ENCODE data around the gene HCFC1R1.
"Not testable (repeated sequence)": the region's sequence is repeated elsewhere in the genome, so short reads cannot be mapped to it uniquely, and the experiment has no call there.

HCFC1R1 gene

GRCh38 chr16:3056336-3057180, 32.8 kb upstream of the HCFC1R1 start:
- DNase-seq, result no peak

DNA sequence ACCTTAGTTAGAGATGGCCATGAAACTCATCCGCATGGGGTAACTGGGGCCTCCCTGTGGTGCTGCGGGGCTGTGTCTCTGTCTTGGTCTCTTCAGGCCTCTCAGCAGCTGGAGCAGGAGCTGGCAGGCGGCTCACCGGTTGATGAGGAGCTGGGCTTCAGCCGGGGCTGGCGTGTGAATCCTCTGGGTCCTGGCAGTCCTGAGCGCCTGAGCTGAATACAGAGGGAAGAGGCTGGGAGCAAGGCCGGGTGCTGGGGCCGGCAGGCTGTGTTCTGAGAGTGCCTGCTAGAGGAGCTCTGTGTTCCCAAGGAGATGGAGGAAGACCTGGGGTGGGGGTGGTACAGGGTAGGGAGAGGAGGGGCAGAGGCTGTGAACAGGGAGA, 32.0 kb upstream of the HCFC1R1 start:
- not testable (repeated sequence) for DNase-seq

DNA sequence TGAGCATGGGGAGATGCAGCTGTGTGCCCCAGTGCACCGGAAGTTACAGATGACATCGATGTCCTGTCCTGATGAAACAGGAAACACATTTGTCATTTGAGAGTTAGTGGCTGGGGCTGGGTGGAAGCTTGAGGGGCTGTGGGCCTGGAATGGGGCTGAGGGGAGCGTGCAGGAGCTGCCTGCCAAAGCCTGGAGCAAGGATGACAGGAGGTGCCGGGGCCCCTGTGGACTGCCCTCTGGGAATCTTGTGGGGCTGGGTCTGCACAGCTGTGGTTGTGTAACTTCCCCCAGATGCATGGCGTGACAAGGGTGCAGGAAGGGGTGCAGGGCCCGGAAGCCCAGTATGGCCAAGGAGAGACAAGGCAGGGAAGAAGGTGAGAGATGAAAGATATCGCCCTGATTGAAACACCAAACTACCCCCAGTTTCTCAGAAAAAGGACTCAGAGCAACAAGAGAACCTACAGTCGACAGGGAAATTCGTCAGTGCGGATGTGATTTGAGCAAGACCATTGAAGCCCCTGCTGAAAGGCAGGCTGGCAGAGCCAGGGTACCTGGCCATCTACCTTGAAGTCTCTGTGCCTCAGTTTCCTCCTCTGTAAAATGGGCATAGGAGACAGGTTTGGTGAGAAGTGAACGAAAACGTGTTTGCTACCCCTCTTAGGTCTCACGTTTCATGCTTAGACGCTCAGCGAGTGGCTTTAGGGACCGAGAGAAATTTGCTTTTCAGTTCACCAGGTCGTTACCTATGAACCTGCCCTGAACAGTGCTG, 31.4 kb upstream of the HCFC1R1 start:
- DNase-seq, result no peak

- DNase-seq, result not testable (repeated sequence)
These were observed 29.6 kb upstream of the HCFC1R1 start for GRCh38 chr16:3053330-3053710.

- DNase-seq, result not testable (repeated sequence)
These were observed 29.0 kb upstream of the HCFC1R1 start for GRCh38 chr16:3052571-3053329.

GRCh38 chr16:3051494-3051893, 27.8 kb upstream of the HCFC1R1 start:
- DNase-seq, result peak; percentile 38 to 51

DNA sequence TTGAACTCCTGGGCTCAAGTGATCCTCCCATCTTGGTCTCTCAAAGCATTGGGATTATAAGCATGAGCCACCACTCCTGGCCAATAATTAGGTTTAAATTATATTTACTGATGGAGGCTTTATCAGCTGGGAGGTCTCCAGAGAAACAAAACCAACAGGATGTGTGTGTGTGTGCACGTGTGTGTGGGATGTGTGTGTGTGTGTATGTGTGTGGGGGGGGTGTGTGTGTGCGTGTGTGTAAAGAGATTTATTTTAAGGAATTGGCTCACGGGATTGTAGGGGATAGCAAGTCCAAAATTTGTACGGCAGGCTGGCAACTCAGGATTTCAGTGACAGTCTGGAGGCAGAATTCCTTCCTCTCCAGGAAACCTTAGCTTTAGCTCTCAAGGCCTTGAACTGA, 27.3 kb upstream of the HCFC1R1 start:
- no peak for DNase-seq

GRCh38 chr16:3050487-3050886, 26.7 kb upstream of the HCFC1R1 start:
- DNase-seq, result no peak

DNA sequence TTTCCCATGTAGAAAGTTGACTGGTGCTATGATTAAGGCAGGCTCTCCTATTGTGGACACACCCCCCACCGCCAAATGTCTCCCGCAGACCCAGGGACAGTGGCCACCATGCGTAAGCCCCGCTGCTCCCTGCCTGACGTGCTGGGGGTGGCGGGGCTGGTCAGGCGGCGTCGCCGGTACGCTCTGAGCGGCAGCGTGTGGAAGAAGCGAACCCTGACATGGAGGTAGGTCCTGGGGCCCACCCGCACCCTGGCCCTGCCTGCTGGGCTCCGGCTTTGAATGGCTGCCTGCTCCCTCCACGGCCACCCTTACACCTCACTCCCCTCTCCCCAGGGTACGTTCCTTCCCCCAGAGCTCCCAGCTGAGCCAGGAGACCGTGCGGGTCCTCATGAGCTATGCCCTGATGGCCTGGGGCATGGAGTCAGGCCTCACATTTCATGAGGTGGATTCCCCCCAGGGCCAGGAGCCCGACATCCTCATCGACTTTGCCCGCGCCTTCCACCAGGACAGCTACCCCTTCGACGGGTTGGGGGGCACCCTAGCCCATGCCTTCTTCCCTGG, 26.3 kb upstream of the HCFC1R1 start:
- no peak for DNase-seq

DNA sequence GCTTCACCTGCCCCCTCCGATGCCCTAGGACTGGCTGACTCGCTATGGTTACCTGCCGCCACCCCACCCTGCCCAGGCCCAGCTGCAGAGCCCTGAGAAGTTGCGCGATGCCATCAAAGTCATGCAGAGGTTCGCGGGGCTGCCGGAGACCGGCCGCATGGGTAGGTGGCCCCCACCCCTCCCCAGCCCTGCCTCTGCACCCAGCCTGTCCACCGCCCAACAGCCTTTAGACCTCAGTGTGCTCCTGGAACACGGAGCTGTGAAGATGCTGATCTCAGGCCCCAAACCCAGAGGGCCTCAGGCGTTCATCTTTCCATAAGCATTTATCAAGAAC, 23.6 kb upstream of the HCFC1R1 start:
- no peak for DNase-seq

DNA sequence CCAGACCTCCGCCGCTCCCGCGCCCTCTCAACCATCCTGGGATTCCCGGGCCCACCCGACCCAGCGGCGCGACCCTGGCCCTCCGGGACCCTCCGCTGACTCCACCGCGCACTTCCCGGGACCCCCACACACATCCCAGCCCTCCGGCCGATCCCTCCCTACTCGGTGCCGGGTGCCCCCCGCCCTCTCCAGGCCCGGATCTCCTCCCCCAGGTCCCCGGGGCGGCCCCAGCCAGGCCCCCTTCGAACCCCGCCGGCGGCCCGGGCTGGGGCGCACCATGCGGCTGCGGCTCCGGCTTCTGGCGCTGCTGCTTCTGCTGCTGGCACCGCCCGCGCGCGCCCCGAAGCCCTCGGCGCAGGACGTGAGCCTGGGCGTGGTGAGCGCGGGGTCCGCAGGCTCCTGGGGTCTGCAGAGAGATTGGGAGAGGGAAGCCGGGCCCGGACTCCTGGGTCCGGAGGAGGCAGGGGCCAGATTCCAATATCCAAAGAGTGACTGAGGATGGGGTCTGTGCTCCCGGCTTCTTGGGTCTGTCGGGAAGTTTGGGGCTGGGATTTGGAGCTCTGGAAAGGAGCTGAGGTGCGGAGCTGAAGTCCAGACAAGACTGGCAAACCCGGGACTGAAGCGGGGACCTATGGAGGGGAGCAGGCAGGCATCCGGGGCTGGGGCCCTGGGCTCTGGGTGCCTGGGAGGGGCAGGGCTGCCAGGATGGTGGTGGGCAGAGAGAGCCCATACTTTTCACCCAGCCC, 23.1 kb upstream of the HCFC1R1 start:
- DNase-seq, result no peak

DNA sequence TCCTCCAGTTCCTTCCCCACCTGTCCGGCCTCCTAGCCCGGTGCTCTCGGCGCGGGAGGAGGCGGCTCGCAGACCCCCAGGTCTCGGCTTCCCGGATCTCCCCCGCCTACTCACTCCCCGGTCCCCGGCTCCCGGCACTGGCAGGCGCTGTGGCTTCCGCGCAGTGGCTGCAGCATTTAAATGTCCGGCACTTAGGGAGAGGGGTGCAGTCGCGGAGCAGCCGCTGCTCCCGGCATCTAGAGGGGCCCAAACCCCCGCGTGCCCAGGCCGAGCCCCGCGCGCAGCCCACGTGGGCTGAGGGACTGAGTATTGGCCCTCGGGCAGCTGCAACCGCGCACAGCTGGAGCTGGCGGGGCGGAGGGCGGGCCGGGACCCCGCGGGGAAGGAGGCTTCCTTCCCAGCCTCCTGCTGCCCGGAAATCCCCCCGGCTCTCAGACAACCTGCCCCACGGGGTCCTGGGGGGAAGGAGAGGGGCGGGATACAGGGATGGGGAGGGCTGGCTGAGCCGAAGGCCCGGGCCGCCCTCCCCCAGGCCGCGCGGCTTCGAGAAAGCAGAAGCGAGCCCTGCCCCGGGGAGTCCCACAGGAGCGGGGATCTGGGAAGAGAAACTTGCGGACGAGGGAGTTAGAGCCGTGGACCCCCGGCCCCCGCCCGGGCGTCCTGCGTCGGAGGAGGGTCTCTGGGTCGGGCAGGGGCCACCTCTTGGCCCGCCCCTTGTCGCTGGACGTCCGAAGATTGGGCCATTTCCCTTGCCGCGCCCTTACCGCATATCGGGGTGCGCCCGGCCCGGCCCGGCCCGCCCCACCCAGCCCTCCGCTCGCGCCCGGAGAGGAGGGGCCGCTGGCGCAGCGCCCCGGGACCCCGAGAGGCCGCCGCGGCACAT, 22.3 kb upstream of the HCFC1R1 start, which contains the start of gene MMP25:
MMP25 (plus strand) TSS at position 804 of the 883 bp plus-strand sequence. CDS start 357 bp downstream, outside the sequence.
- peak; percentile 55 to 63 for DNase-seq

GRCh38 chr16:3044708-3045107, 21.0 kb upstream of the HCFC1R1 start:
- DNase-seq, result no peak

GRCh38 chr16:3042376-3042775, 18.6 kb upstream of the HCFC1R1 start:
- no peak for DNase-seq

- no peak for DNase-seq
These were observed 15.2 kb upstream of the HCFC1R1 start for GRCh38 chr16:3038896-3039295.

- DNase-seq, result no peak
These were observed 14.5 kb upstream of the HCFC1R1 start for GRCh38 chr16:3038256-3038655.

GRCh38 chr16:3036726-3037315, 13.1 kb upstream of the HCFC1R1 start, which contains the start of gene BICDL2:
Gene BICDL2 (minus strand): TSS chr16:3036944. CDS start chr16:3035496, 1,448 bp downstream.
- no peak for DNase-seq

GRCh38 chr16:3035972-3036725, 12.4 kb upstream of the HCFC1R1 start:
- no peak for DNase-seq

DNA sequence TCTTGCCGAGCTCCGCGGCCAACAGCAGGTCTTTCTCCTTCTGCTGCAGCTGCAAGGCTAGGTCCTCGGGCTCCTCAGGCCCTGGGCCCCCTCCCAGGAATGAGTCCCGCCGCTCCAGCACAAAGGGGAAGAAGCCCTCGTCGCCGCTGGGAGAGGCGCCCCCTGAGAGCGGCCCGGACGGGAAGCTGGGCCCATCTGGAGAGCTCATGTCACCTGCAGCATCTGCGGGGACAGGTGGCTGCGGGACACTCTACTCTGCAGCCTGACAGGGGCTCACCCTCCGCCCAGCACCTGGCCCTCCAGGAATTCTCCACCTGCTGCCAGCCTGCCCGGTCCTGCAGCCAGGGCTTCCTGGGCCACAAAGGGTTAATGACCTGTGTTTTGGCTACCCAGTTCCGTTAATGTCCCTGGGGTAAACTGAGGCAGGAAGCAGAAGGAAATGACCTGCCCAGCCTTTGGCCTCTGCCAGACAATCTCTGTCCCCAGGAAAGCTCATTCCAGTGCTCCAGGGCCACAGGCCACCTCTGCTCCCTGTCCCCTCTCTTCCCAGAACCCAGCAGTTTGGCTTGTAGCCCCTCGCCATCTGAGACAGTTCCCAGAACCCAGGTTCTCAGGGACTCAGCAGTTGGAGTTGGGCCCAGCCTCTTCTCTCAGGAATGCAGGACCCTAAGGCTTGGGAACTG, 11.7 kb upstream of the HCFC1R1 start:
- DNase-seq, result no peak
